Ascending aorta (tissue), 2 donors: Measurements from ENCODE around the gene NACC2. TPM values are rescaled to one million over a fixed set of nuclear protein-coding genes. Genes with fewer than 3 reads are reported as not detected.

ENCODE experiments used
- DNase-seq, 2 donors: peaks; one replicate each; pipeline ENCODE4 v3.0.0-alpha.2; 2019; ENCODE audit warnings: low spot score in 2 of 2
- H3K27ac ChIP-seq, 2 donors: fragments of 200-600 bp; sonication (generic); one replicate each; pipeline ENCODE4 v1.5.1; 2016 to 2017; ENCODE audit warnings: mild to moderate bottlenecking in 1 of 2
- H3K27me3 ChIP-seq: fragments of 200-600 bp; sonication (generic); one replicate; pipeline ENCODE4 v1.5.1; 2017
- H3K36me3 ChIP-seq, 2 donors: fragments of 200-600 bp; sonication (generic); one replicate each; pipeline ENCODE4 v1.5.1; 2016
- H3K4me1 ChIP-seq, 2 donors: fragments of 200-600 bp; sonication (generic); one replicate each; pipeline ENCODE4 v1.5.1; 2016 to 2017; ENCODE audit warnings: mild to moderate bottlenecking in 1 of 2
- H3K4me3 ChIP-seq, 2 donors: fragments of 200-600 bp; sonication (generic); one replicate each; pipeline ENCODE4 v1.5.1; 2016 to 2017; ENCODE audit warnings: mild to moderate bottlenecking in 1 of 2
- H3K9me3 ChIP-seq, 2 donors: fragments of 200-600 bp; sonication (generic); one replicate each; pipeline ENCODE4 v1.5.1; 2016
- intact Hi-C: fragments of 100-400 bp; cut with DNase I; formaldehyde crosslinking; loops from one replicate; pipeline ENCODE4 v1.15.1; 2023
- total RNA-seq: library from RNA; depleted of rRNA; stranded (reverse); fragments of >200 nt; gene quantifications from one replicate; pipeline ENCODE4 v1.1.0, GENCODE V29; 2016
- TF ChIP-seq, protein P1 (sequence below), 3 experiments: fragments of 200-600 bp in 2 of 3; fragments of 450-650 bp in 1 of 3; sonication (generic) in 2 of 3; IDR thresholded peaks; one replicate each; pipeline ENCODE4 v1.5.1; 2016 to 2019; ENCODE audit warnings: antibody characterized with exemption in 3 of 3, mild to moderate bottlenecking in 1 of 3, moderate library complexity in 1 of 3

The NACC2 gene
- total RNA-seq, 1 donor from 2014 or later: 72.2 TPM

DNA sequence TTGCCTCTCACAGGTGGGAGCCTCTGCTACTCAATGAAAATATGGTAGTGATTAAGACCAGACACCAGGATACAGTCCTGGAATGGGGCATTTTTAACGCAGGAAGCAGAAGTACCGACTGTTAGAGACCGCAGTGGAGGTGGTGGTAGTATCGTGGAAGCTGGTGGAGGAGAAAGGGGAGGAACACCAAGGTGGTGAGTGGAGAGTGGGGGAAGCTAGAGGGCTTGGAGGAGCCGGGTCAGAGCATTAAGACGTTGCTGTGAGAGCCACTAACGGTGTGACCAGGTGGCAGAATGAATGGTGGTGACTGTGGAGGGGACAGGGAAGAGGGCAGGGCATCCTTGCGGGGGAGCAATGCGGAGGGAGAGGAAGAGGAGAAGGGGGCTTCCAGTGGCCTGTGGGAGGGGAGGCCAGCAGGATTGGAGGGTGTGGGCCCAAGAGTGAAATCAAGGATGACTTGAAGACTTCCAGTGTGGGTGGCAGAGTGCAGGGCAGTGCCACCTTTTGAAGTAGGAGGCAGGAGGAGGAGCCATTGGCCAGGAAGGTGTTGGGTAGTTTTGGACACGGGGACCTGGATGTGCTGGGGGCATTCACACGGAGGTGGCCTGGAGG lies 132.3 kb downstream of the NACC2 start:
- Histone ChIP-seq H3K27ac (no peak overlapping the region), H3K36me3 (no peaks in the 10 kb centered on the region), H3K4me3 (no peak overlapping the region), H3K9me3 (no peaks in the 10 kb centered on the region), H3K4me1 (peaks cover 3 to 17% of the 10 kb centered on the region in 2 donors), H3K27me3 (no peaks in the 10 kb centered on the region)
- intact Hi-C loops: loop anchor here (5.0 kb wide), 1 partner anchor 89 kb away; no protein-coding TSS in a partner anchor
- no peak for DNase-seq
- TF ChIP-seq, protein P1, sequence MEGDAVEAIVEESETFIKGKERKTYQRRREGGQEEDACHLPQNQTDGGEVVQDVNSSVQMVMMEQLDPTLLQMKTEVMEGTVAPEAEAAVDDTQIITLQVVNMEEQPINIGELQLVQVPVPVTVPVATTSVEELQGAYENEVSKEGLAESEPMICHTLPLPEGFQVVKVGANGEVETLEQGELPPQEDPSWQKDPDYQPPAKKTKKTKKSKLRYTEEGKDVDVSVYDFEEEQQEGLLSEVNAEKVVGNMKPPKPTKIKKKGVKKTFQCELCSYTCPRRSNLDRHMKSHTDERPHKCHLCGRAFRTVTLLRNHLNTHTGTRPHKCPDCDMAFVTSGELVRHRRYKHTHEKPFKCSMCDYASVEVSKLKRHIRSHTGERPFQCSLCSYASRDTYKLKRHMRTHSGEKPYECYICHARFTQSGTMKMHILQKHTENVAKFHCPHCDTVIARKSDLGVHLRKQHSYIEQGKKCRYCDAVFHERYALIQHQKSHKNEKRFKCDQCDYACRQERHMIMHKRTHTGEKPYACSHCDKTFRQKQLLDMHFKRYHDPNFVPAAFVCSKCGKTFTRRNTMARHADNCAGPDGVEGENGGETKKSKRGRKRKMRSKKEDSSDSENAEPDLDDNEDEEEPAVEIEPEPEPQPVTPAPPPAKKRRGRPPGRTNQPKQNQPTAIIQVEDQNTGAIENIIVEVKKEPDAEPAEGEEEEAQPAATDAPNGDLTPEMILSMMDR (IDR thresholded peaks at IDR 0.05): no peak

DNA sequence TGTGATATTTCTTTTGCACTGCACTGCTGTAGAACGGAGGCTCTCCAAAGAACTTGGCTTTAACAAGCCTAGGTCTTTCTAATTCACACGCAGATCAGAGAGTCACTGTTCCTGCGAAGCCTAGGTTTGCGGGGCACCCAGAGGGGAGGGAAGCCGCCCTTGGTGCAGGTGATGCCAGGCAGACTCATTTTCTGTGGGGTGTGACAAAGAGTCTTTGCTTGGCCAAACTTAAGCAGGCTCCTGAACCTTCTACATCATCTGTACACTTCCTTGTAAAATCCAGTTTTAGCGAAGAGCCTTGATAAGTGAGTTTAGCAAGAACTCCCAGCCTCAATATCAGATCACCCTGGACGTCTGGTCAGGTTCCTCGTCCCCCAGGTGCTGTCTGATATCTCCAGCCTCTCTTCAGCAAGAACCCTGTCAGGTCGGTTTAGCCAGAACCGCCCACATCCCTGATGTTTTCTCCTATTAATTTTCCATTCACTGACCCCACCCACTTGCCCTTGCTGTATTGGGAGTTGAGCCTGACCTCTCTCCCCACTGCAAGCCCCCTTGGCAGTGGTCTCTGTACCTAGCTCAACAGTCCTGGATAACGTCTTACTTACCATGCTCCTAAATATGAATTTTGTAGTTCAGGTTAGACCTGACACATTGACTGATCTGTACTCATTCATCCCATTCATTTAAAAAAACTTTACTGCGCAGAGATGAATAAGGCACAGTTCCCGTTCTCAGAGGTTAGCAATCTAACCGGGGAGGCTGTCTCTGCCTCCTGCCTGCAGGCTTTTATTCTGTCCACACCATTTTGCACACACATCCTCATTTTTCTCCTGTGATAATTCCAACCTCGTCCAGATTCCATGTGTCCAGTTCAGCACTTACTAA lies 133.0 kb downstream of the NACC2 start:
- Histone ChIP-seq H3K9me3 (no peaks in the 10 kb centered on the region), H3K36me3 (no peaks in the 10 kb centered on the region), H3K27me3 (no peaks in the 10 kb centered on the region), H3K27ac (no peak overlapping the region), H3K4me3 (no peak overlapping the region), H3K4me1 (peaks cover 3 to 12% of the 10 kb centered on the region in 2 donors)
- intact Hi-C loops: loop anchor here (1.0 to 5.0 kb wide), 4 partner anchors 55 to 1937 kb away; partner anchors contain the start of genes BRD3OS, CAMSAP1 and TMEM250
- TF ChIP-seq, protein P1 (IDR thresholded peaks at IDR 0.05): no peak
- DNase-seq: no peak

DNA sequence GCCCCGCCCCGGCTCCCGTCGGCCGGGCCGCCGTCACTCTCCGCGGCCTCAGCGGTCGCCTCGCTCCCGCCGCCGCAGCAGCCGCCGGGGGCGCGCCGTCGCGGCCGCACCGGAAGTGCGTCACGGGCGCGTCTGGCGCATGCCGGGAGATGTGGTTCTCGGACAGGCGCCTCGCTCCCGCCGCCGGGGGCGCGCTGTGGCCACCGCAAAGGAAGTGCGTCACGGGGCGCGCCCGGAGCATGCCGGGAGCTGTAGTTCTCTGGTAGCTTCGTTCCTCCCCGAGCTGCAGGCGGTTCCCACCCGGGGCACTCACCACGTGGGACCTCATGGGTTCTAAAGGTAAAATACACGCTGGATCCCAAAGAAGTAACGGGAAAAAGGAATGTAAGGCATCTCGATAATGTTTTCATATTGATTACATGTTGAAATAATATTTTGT lies 133.8 kb downstream of the NACC2 start, which contains the start of gene UBAC1:
Gene UBAC1, minus strand, starts transcription at position 97 of the 439 bp plus-strand sequence. CDS start 211 bp downstream, outside the sequence.
- H3K4me3 ChIP-seq: peak within 1 kb of the TSS; percentile 67 to 96
- intact Hi-C loops: loop anchor here (1.0 to 5.0 kb wide), 4 partner anchors 54 to 1936 kb away; partner anchors contain the start of genes BRD3OS, CAMSAP1 and TMEM250
- H3K4me1 ChIP-seq: peaks cover 3 to 12% of the 10 kb centered on the region in 2 donors
- no peaks in the 10 kb centered on the region for H3K9me3 ChIP-seq
- no peaks in the 10 kb centered on the region for H3K36me3 ChIP-seq
- peak within 1 kb of the TSS; percentile 73 to 91 for H3K27ac ChIP-seq
- TF ChIP-seq, protein P1 (IDR thresholded peaks at IDR 0.05): peak in 2 of 3 experiments; percentile 13 to 70
- H3K27me3 ChIP-seq: no peaks in the 10 kb centered on the region
- DNase-seq: peak; percentile 86 to 98

DNA sequence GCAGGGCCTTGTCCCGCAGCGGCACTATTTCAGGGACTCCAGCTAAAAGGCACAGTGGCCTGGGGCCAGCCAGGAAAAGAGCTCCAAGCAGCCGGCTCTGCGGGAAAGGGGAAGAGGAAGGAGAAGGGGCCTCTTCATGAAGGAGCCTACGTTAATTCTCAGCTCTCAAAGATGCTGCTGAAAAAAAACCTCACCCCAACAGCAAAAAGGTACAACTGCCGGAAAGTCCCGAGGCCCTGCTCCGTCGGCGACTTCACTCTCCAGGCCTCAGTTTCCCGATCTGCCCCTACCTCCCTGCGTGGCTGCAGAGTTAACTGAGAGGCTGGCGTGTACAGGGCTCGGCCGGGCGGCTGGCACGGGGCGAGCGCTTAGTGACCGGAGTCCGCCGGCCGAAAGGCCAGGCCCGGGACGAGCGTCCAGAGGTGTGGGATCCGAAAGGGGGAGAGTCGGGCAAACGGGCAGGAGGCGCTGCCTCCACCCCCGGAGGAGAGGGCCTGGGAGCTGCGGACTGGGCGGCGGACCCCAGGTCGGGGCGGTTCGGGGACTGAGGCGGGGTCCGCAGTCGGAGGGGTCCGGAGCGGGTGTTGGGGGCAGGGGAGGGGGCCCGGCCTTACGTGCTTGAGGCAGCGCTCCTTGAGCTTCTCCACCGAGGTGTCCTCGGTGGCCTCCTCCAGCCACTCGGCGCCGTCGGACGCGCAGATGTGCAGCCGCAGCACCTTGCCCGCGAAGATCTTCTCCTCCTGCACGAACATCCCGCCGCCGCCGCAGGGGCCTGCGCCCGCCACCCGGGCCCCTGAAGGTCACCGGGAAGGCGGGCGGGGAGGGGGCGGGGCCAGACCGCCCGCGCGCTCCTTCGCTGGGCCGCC lies 134.4 kb downstream of the NACC2 start:
- TF ChIP-seq, protein P1 (IDR thresholded peaks at IDR 0.05): no peak
- H3K4me1 ChIP-seq: peaks cover 3 to 12% of the 10 kb centered on the region in 2 donors
- no peaks in the 10 kb centered on the region for H3K9me3 ChIP-seq
- no peak for DNase-seq
- no peaks in the 10 kb centered on the region for H3K36me3 ChIP-seq
- no peaks in the 10 kb centered on the region for H3K27me3 ChIP-seq
- peak overlapping the region; percentile 73 to 91 for H3K27ac ChIP-seq
- intact Hi-C loops: loop anchor here (1.0 to 5.0 kb wide), 4 partner anchors 53 to 1936 kb away; partner anchors contain the start of genes BRD3OS, CAMSAP1 and TMEM250
- H3K4me3 ChIP-seq: peak overlapping the region; percentile 67 to 96

DNA sequence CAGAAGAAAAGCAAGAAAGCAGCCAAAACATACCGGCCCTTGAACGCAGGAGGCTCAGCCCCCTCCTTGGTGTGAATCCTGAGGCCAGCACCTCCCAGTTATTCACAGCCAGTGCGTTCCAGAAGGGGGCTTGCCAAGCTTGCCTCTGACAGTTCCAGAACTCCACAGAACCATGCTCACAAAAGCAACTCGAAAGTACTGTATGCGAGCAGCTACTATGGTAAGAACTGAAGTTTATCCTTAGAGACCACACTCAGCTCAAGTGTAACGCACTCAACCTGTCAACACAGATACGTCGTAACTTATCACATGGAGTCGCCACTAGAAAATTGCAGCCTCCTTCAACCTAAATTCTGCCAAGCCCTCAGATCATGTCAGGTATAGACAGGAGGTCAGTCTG lies 135.3 kb downstream of the NACC2 start:
- Histone ChIP-seq H3K27me3 (no peaks in the 10 kb centered on the region), H3K9me3 (no peaks in the 10 kb centered on the region), H3K4me1 (peaks cover 3 to 12% of the 10 kb centered on the region in 2 donors), H3K27ac (peak overlapping the region in 1 of 2 donors; percentile 91), H3K36me3 (peaks cover 0 to 1% of the 10 kb centered on the region in 2 donors), H3K4me3 (peak overlapping the region; percentile 67 to 96)
- intact Hi-C loops: loop anchor here (2.0 to 5.0 kb wide), 2 partner anchors 92 to 1935 kb away; partner anchors contain the start of gene BRD3OS
- TF ChIP-seq, protein P1 (IDR thresholded peaks at IDR 0.05): no peak
- no peak for DNase-seq
